SW480 (cell line): ENCODE measurements around the gene SAFB2.
"Not testable (repeated sequence)": the region's sequence is repeated elsewhere in the genome, so short reads cannot be mapped to it uniquely, and the experiment has no call there.

Experiments
- DNase-seq: peaks from one replicate; pipeline ENCODE4 v3.0.0-alpha.2; 2016; ENCODE audit warnings: low spot score

SAFB2 gene

GRCh38 chr19:5632657-5633056 is 10.1 kb upstream of the SAFB2 start:
- DNase-seq: no peak

- DNase-seq: no peak
These were observed 9.7 kb upstream of the SAFB2 start for GRCh38 chr19:5632241-5632612.

- DNase-seq: no peak
These were observed 9.1 kb upstream of the SAFB2 start for GRCh38 chr19:5631567-5632240.

GRCh38 chr19:5628919-5629481 is 6.4 kb upstream of the SAFB2 start:
- DNase-seq: no peak

- DNase-seq: no peak
These were observed 5.9 kb upstream of the SAFB2 start for GRCh38 chr19:5628461-5628860.

GRCh38 chr19:5627395-5627904 is 4.9 kb upstream of the SAFB2 start:
- DNase-seq: no peak

- DNase-seq: no peak
These were observed 3.1 kb upstream of the SAFB2 start for GRCh38 chr19:5625641-5626040.

GRCh38 chr19:5624741-5625278 is 2.2 kb upstream of the SAFB2 start:
- DNase-seq: no peak

GRCh38 chr19:5624018-5624663 is 1.6 kb upstream of the SAFB2 start:
- DNase-seq: no peak

GRCh38 chr19:5623397-5624017 is 931 bp upstream of the SAFB2 start:
- no peak for DNase-seq

GRCh38 chr19:5621945-5622464 is 571 bp downstream of the SAFB2 start:
- no peak for DNase-seq

- no peak for DNase-seq
These were observed 1.1 kb downstream of the SAFB2 start for GRCh38 chr19:5621311-5621944.

GRCh38 chr19:5619946-5620345 is 2.6 kb downstream of the SAFB2 start:
- no peak for DNase-seq

- no peak for DNase-seq
These were observed 4.0 kb downstream of the SAFB2 start for GRCh38 chr19:5618591-5618990.

- no peak for DNase-seq
These were observed 5.5 kb downstream of the SAFB2 start for GRCh38 chr19:5617080-5617479.

GRCh38 chr19:5615756-5616327 is 6.7 kb downstream of the SAFB2 start:
- DNase-seq: no peak

- no peak for DNase-seq
These were observed 9.4 kb downstream of the SAFB2 start for GRCh38 chr19:5612891-5613865.

GRCh38 chr19:5609881-5610448 is 12.6 kb downstream of the SAFB2 start:
- DNase-seq: no peak

GRCh38 chr19:5608766-5609165 is 13.8 kb downstream of the SAFB2 start:
- not testable (repeated sequence) for DNase-seq

GRCh38 chr19:5608291-5608690 is 14.3 kb downstream of the SAFB2 start:
- DNase-seq: no peak
